GM19372 (cell line): Measurements from ENCODE around the gene RNU1-4.
A peak's percentile ranks its signal among the peaks of the same experiment; 100 is the strongest.
"Not testable (repeated sequence)": the region's sequence is repeated elsewhere in the genome, so short reads cannot be mapped to it uniquely, and the experiment has no call there.

Experiments
- ATAC-seq: cut with Tn5 transposase; IDR thresholded peaks from one replicate; pipeline ENCODE4 v1.9.1; 2021; ENCODE audit warnings: mild to moderate bottlenecking, low read depth, moderate library complexity; ENCODE audit not compliant: unreplicated experiment

Gene RNU1-4

DNA sequence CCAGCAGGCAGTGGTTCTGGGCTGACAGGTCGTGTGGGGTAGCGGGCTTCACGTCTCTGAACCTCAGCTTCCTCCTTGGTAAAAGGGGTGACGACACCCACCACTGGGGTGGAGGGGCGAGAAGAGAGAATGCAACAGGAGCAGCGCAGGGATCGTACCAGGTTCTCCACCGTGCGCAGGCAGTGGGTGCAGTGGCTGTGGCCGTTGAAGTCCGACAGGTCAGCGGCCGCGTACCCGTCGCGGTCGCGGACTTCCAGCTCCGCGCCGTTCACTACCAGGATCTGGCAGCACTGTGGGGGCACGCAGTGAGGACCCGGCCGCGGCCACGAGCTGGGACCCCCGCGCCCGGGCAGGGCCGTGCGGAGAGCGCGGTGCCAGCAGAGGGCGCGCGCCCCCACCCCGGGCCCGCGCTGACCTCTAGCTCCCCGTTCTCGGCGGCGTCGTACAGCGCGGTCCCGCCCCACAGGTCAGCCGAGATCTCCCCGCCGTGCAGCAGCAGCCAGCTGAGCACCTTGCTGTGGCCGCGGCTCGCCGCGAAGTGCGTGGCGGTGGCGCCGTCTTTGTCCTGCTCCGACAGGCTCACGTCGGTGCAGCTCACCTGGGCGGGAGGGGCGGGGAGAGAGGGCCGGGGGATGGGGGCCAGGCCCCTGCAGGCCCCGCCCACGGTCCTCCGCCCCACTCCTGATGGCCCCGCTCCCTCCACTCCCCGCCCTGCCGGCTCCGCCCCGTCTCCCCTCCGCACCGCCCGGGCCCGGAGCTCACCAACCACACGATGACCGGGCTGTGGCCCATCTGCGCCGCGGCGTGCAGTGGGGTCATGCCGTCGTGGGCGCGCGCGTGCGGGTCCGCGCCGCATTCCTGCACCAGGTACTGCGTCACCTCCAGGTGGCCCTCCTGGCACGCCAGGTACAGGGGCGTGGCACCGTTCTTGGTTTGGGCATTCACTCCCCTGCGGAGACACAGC lies 32.9 kb upstream of the RNU1-4 start:
- not testable (repeated sequence) for ATAC-seq

DNA sequence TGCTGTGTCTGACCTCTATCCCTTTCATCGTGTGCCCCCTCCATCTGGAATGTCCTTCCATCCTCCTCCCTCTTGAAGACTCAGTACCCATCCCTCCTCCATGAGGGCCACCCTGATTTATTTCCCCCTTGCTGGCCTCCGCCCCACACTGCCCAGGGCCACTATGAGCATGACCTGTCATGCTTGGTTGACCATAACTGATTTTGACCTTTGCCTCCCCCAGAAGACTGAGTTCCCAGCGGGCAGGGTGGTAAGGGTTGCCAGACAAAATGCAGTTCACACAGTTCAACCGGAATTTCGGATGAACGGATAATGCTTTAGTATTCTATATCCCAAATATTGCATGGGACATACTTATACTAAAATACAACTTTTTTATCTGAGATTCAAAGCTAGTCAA lies 31.6 kb upstream of the RNU1-4 start:
- ATAC-seq = not testable (repeated sequence)

DNA sequence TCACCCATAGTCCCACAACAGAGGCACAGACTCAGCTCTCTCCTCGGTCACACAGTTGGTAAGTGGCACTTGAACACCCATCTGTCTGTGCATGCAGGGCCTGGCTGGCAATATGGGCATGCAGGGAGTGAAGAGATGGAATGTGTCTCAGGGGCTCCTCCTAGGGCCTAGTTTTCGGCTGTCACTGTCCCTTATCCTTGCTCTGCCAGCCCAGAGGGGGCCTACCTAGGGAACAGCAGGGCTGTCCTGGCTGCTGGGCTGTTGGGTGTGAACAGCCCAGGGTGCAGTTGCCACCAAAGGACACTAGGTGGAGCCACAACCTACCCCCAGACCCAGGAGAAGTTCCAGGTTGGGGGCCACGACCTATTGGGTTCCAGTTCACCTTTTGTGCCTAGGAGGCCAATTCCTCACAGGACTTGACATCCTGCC lies 30.6 kb upstream of the RNU1-4 start:
- peak; percentile 67 for ATAC-seq

GRCh38 chr1:16710618-16711017 lies 29.7 kb upstream of the RNU1-4 start:
- ATAC-seq = not testable (repeated sequence)

GRCh38 chr1:16712131-16712530 lies 28.2 kb upstream of the RNU1-4 start:
- ATAC-seq = not testable (repeated sequence)

DNA sequence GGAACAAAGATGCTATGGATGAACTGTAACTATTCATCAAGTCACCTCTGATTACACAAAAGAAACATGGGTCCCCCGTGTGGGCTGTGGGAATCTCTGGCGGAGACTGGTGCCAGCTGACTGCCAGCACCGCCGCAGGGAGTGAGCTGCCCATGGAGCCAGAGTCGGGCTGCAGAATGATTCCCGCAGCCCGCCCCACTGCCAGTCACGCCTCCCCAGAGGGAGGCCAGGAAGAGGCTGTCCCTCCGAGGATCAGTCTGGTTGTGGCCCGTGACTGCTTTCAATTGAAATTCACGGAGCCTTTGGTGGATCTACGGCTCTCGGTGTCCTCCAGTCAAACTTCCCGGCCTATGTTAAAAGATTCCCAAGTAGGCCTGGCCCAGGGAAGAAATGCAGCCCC lies 27.7 kb upstream of the RNU1-4 start:
- not testable (repeated sequence) for ATAC-seq

GRCh38 chr1:16712984-16713383 lies 27.3 kb upstream of the RNU1-4 start:
- not testable (repeated sequence) for ATAC-seq

DNA sequence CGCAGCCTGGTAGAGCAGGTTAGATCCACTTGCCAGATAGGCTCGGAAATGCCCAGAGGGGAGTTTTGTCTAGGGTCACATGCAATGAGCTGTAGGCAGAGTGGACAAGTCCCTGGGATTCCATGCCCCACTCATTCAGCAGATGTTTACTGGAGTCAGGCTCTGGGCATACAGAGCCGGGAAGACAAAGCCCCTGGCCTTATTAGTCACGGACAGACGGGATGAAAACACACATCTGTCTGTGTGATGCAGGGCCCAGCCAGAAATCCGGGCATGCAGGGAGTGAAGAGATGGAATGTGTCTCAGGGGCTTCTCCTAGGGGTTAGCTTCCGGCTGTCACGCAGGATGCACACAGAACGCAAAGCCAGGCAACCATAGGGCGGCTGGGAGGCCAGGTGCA lies 26.8 kb upstream of the RNU1-4 start:
- ATAC-seq = not testable (repeated sequence)

DNA sequence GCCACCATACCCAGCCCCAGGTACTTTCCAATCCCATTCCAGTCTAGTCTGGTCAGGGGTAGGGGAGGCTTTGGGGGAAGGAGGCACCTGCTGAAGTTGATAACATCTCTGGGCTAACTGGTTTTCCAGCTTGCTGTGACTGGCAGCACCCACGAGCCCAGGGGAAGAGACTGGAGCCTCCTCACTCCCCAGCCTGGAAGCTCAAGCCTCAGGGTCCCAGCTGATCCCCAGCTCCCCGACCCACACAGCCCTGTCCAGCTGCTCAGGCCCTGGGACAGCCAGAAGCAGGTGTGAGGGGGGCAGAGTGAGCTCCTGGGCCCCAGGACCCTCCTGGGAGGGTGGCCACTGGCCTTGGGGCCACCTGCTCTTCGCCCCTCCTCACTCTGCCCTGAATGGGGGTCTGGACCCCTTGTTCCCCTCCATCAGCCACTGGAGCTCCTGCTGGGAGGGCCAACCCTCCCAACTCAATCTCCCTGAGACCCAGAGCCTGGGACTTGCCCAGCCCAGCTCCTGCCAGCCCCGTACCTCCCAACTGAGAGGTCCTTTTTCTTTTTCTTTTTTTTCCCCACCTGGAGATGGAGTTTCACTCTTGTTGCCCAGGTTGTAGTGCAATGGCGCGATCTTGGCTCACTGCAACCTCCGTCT lies 23.5 kb upstream of the RNU1-4 start:
- ATAC-seq = no peak

DNA sequence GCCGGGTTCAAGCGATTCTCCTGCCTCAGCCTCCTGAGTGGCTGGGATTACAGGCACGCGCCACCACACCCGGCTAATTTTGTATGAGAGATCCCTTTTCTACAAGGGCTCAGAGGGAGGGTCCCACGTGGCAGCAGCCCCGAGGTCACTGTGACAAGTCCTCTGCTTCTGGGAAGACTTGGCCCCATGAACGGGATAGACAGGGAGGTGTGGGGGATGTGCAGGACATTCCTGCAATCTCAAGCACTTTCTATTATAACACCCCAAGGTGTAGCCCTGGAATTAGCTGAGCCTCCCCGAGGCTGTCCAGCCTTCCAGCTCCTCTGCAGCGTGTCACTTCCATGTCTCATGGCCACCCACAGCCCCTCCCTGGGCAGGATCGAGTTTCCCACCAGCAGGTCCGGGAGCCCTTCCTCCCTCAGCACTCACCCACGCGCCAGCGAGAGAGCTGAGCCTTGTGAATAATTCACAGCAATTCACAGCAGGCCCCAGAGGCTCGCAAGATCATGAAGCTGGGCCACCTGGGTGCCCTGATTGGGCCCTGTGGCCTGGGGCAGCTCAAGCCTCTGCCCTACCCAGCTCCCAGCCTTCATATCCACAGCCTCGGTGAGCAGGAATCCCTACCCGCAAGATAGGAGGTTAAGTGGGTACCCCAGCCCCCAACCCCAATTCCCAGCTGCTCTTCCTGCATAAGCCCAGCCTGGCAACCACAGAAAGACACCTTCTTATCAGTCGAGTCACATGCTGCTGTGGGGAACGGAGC lies 22.8 kb upstream of the RNU1-4 start:
- no peak for ATAC-seq

- ATAC-seq = not testable (repeated sequence)
Measured at GRCh38 chr1:16718099-16718907, 22.0 kb upstream of the RNU1-4 start.

DNA sequence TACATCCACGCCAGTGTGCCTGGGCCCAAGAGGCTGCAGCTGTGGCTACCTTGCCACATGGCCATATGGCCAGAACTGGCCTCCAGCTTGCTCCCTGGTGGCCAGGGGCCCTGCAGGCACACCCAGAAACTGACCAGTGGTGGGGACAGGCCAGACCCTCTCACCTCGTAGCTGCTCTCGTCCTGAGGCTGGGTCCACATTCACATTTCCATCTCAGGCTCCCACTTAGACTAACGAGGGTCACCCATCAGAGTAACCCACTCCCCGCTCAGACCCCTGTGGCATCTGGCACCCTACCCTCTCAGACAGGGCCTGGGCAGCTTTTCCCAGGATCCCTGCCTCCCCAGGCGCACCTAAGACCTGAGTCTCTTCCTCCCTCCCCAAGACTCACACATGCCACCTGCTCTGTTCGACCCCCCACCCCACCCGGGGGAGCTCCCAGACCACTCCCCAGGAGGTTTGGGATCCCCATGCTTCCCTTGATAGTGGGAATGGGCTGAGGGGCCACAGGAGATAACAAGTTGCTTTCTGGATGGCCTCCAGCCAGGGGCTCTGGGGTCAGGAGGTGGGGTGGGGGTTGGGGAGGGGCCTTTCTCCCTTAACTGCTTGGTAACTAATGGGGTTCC lies 21.3 kb upstream of the RNU1-4 start:
- ATAC-seq = no peak

DNA sequence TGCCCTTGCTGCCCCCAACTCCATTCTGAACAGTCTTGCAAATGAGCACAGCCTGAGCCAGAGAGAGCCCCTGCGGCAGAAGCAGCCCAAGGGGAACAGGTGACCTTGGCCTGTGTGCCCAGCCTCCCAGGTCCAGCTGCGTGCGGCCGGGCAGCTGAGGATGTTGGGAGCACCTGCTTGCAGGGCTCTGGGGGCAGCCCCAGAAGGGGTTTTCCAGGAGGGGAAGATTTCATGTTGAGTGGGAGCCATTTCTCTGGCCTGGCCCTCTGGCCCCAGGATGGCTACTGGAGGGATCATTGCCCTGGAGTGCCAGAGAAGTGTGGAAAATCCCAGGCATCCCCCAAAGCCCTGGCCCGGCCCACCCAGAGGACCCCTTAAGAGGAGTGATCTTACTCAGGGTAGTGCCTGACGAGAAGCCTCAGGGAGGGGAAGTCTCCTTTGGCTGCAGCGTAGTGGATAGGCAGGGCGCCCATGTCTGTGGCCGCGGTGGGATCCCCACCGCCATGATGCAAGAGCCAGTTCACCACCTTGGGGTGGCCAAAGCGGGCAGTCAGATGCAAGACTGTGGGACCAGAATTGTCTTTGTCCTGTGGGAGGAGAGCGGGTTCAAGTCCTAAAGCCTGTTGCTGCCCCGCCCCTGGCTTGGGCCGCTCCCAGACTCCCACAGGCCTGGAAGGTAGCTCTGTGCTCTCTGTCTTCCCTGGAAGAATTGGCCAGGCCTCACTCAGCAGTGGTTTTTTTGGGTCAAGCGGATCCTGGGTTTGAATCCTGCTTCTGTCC lies 20.6 kb upstream of the RNU1-4 start:
- ATAC-seq = no peak

DNA sequence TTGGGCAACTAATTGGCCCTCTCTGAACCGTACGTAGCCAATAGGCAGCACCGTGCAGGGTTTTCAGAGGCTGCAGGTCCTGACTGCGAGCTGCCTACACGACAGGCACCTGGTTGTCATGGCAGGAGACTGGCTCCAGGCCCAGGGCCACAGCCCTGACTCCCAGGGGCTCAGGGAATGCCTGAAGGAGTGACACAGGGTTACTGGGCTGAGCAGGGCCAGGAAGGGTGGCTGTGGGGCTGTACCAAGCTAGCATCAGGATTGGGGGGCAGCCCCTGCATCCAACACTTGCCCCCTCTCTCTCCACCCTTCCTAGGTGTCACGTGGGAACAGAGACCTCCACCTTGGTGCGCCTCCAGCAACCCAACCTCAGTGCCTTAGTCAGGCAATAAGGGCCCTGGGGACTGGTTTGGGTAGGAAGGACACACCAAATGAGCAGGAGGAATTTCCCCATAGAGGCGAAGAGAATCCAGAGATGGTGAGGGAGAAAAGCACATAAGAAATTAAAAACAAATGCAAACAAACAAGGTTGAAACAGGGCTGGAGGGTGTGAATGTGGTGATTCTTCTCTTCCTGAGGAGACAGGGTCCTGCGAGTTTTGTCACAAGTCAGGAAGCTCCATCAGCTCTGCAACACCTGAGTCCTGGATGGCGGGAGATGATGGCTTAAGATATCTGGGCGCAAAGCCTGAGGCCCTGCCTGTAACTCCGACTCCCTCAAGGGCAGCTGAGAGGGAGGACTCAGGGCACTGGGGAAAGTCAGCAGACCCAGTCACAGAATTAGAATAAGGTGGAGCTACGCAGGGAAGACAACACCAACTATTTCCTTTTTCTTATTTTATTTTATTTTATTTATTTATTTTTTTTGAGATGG lies 19.7 kb upstream of the RNU1-4 start:
- no peak for ATAC-seq

DNA sequence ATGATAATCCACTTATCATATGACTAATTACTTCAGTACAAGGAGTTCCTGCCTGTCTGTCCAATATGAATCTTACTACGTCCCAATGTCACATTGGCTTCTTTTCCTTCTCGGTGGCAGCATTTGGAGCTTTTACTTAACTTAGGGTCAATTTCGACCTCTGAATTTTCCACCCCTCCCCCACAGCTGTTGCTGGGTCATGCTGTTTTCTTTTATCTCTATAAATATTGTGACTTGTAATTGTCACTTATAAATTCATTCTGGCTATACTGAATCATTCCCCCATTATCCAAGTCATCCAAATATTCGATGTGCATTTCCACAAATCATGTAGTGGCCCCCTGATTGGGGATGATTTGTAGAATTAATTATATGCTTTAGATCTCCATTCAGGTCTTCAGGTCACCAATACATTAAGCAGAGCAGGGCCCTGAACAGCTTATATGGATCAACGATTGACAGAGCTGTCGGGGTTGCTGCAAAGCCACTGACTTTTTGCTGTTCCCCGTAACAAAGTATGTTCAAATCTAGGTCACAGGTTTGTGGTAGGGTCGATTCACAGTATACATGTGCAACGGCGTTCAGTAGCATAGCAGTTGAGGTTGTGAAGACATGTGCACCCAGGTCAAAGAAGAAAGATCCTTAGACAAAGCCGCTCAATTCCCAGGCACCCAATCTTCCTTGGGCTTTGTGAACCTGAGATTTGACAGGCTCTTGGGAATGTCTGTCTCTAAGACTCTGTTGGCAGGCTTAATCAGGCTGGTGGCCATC lies 18.3 kb upstream of the RNU1-4 start:
- ATAC-seq = no peak

GRCh38 chr1:16724718-16725438 lies 15.4 kb upstream of the RNU1-4 start:
- no peak for ATAC-seq
